ENCODE data around the gene MIER2. TPM values are rescaled to one million over a fixed set of nuclear protein-coding genes. Genes with fewer than 3 reads are reported as not detected.
"Not testable (repeated sequence)": the region's sequence is repeated elsewhere in the genome, so short reads cannot be mapped to it uniquely, and the experiment has no call there.

MIER2 gene
- polyA plus RNA-seq, 1 of the 3 experiments (the other 2 are of a cell fraction): 15.9 TPM

- Histone ChIP-seq H3F3A (replicated peaks; ENCODE audit: insufficient read depth) (no peaks in the 10 kb centered on the region), H3K4me3 (ENCODE audit: low read depth in 2 of 2, low read length in 1 of 2) (no peak overlapping the region), H3K27ac (ENCODE audit: low read depth in 2 of 2, low read length in 1 of 2) (no peak overlapping the region), H3K9ac (no peak overlapping the region), H3K4me1 (ENCODE audit: control insufficient read depth in 1 of 2, insufficient read depth in 2 of 2, low read depth in 1 of 2, low read length in 1 of 2) (peaks cover 0 to 3% of the 10 kb centered on the region in 2 experiments; a peak in 1 of 4 replicates), H3K4me2 (no peak overlapping the region), H3K79me2 (ENCODE audit: insufficient read depth) (no peaks in the 10 kb centered on the region), H3K36me3 (replicated peaks in 1 of 2; ENCODE audit: control insufficient read depth in 1 of 2, insufficient read depth in 2 of 2, low read length in 1 of 2) (no peaks in the 10 kb centered on the region), H2AFZ (ENCODE audit: low read depth) (no peak overlapping the region), H4K20me1 (ENCODE audit: insufficient read depth) (no peaks in the 10 kb centered on the region), H3K27me3 (ENCODE audit: insufficient read depth) (no peaks in the 10 kb centered on the region), H3K9me2 (no peaks in the 10 kb centered on the region), H3K9me3 (no peaks in the 10 kb centered on the region)
- no peak for DNase-seq
- CTCF ChIA-PET: interaction anchor here (1.0 kb wide), 1 partner anchor 123 kb away, joined by 4 read pairs; no protein-coding TSS in a partner anchor
- TF ChIP-seq GATA2 (CRISPR knock-in tag; IDR thresholded peaks at IDR 0.05) (no peak), TCF12 (IDR thresholded peaks at IDR 0.05) (no peak), SMC3 (IDR thresholded peaks at IDR 0.05; ENCODE audit: low read depth, low read length) (no peak), CTCF (IDR thresholded peaks at IDR 0.05) (no peak), USF1 (IDR thresholded peaks at IDR 0.05; ENCODE audit: borderline replicate concordance, low read depth) (no peak), TEAD4 (IDR thresholded peaks at IDR 0.05; ENCODE audit: borderline replicate concordance, insufficient read depth) (no peak), YY1 (IDR thresholded peaks at IDR 0.05; ENCODE audit: low read depth) (no peak), FOXM1 (IDR thresholded peaks at IDR 0.05; ENCODE audit: low read depth) (no peak), POLR2AphosphoS5 (IDR thresholded peaks at IDR 0.05; ENCODE audit: low read depth, low read length) (no peak)
- POLR2A ChIA-PET: no interaction called here
- WGBS (ENCODE audit: low lambda C conversion rate): 68% methylated on average over 15 of the region's 21 CpGs
Observed at GRCh38 chr19:387777-388176, 43.2 kb upstream of the MIER2 start.

GRCh38 chr19:386632-387301 is 42.2 kb upstream of the MIER2 start:
- H3K9ac ChIP-seq; POLR2A ChIA-PET; H3K27ac ChIP-seq (ENCODE audit: low read depth in 2 of 2, low read length in 1 of 2); H3K27me3 ChIP-seq (ENCODE audit: insufficient read depth); H3K79me2 ChIP-seq (ENCODE audit: insufficient read depth); H3K9me2 ChIP-seq; H3F3A ChIP-seq (replicated peaks; ENCODE audit: insufficient read depth); H4K20me1 ChIP-seq (ENCODE audit: insufficient read depth); H3K4me1 ChIP-seq (ENCODE audit: control insufficient read depth in 1 of 2, insufficient read depth in 2 of 2, low read depth in 1 of 2, low read length in 1 of 2); H2AFZ ChIP-seq (ENCODE audit: low read depth); H3K36me3 ChIP-seq (replicated peaks in 1 of 2; ENCODE audit: control insufficient read depth in 1 of 2, insufficient read depth in 2 of 2, low read length in 1 of 2); H3K4me3 ChIP-seq (ENCODE audit: low read depth in 2 of 2, low read length in 1 of 2); H3K9me3 ChIP-seq; H3K4me2 ChIP-seq; DNase-seq: not testable (repeated sequence)
- WGBS (ENCODE audit: low lambda C conversion rate): 82% methylated on average over 5 of the region's 22 CpGs
- CTCF ChIA-PET: interaction anchor here (0.8 kb wide), 1 partner anchor 26 kb away, joined by 3 read pairs; no protein-coding TSS in a partner anchor

GRCh38 chr19:386189-386588 is 41.6 kb upstream of the MIER2 start:
- POLR2A ChIA-PET, H3K4me2 ChIP-seq: not testable (repeated sequence)

More at GRCh38 chr19:386189-386588, 41.6 kb upstream of the MIER2 start:
- H3K27me3 ChIP-seq (ENCODE audit: insufficient read depth); H3K27ac ChIP-seq (ENCODE audit: low read depth in 2 of 2, low read length in 1 of 2); H3F3A ChIP-seq (replicated peaks; ENCODE audit: insufficient read depth); H3K4me3 ChIP-seq (ENCODE audit: low read depth in 2 of 2, low read length in 1 of 2); H4K20me1 ChIP-seq (ENCODE audit: insufficient read depth); H2AFZ ChIP-seq (ENCODE audit: low read depth); DNase-seq; H3K9me2 ChIP-seq; H3K9me3 ChIP-seq; H3K9ac ChIP-seq; H3K79me2 ChIP-seq (ENCODE audit: insufficient read depth); H3K36me3 ChIP-seq (replicated peaks in 1 of 2; ENCODE audit: control insufficient read depth in 1 of 2, insufficient read depth in 2 of 2, low read length in 1 of 2); H3K4me1 ChIP-seq (ENCODE audit: control insufficient read depth in 1 of 2, insufficient read depth in 2 of 2, low read depth in 1 of 2, low read length in 1 of 2): not testable (repeated sequence)
- CTCF ChIA-PET: interaction anchor here (0.8 kb wide), 1 partner anchor 26 kb away, joined by 3 read pairs; no protein-coding TSS in a partner anchor
- 63% methylated on average over 8 of the region's 8 CpGs for WGBS (ENCODE audit: low lambda C conversion rate)
